Fibroblast of villous mesenchyme (primary cell): ENCODE measurements around the gene TSC2. TPM values are rescaled to one million over a fixed set of nuclear protein-coding genes. Genes with fewer than 3 reads are reported as not detected.

Experiments
- DNase-seq: peaks from one replicate; pipeline ENCODE4 v3.0.0-alpha.2; 2010; ENCODE audit warnings: low read depth
- H3K4me3 ChIP-seq: 2 replicates; pipeline ENCODE4 v1.5.1; 2011; ENCODE audit warnings: low read depth, mild to moderate bottlenecking, low read length
- CTCF ChIP-seq: IDR thresholded peaks from 2 replicates; pipeline ENCODE4 v1.5.1; 2012; ENCODE audit warnings: low read depth, mild to moderate bottlenecking, low read length; ENCODE audit not compliant: insufficient read depth
- total RNA-seq: library from RNA; depleted of rRNA; stranded (reverse); fragments of >200 nt; gene quantifications from 2 replicates; pipeline ENCODE4 v1.2.3, GENCODE V29; 2012

The TSC2 gene
- total RNA-seq: 62.6 and 69.9 TPM in 2 replicates

- TF ChIP-seq CTCF: peak; percentile 38
- peak; percentile 97 for DNase-seq
- peak within 1 kb of the TSS; percentile 82 for H3K4me3 ChIP-seq
Observed at GRCh38 chr16:2047330-2048115, at the start of gene TSC2, which contains the start of gene NTHL1. Gene TSC2 (plus strand): TSS chr16:2047985. CDS start chr16:2048616, 631 bp downstream. Gene NTHL1 (minus strand): TSS chr16:2047834. CDS start chr16:2047823, 11 bp downstream.

GRCh38 chr16:1998360-1998835, 49.4 kb upstream of the TSC2 start:
- H3K4me3 ChIP-seq: no peak overlapping the region
- no peak for TF ChIP-seq CTCF
- peak; percentile 40 for DNase-seq

GRCh38 chr16:1998852-1999801, 48.7 kb upstream of the TSC2 start:
- no peak for TF ChIP-seq CTCF
- no peak for DNase-seq
- no peak overlapping the region for H3K4me3 ChIP-seq

- no peak for DNase-seq
- no peak overlapping the region for H3K4me3 ChIP-seq
- TF ChIP-seq CTCF: no peak
Observed at GRCh38 chr16:1999866-2000514, 47.8 kb upstream of the TSC2 start.

- H3K4me3 ChIP-seq: no peak overlapping the region
- no peak for TF ChIP-seq CTCF
- DNase-seq: no peak
Observed at GRCh38 chr16:2001035-2001434, 46.8 kb upstream of the TSC2 start.

- no peak overlapping the region for H3K4me3 ChIP-seq
- TF ChIP-seq CTCF: no peak
- DNase-seq: no peak
Observed at GRCh38 chr16:2001456-2002355, 46.1 kb upstream of the TSC2 start.
